ENCODE results near the gene SYTL2. TPM values are rescaled to one million over a fixed set of nuclear protein-coding genes. Genes with fewer than 3 reads are reported as not detected.

Gene SYTL2
- total and polyA plus RNA-seq, 9 donors = 4.2 to 26.1 (median 8.2) TPM

GRCh38 chr11:85685820-85686459 lies 125.0 kb downstream of the SYTL2 start, which contains the start of gene CCDC89:
TSS of gene CCDC89 (minus strand) at chr11:85686195. CDS start at chr11:85686130, 65 bp downstream.
- peak; percentile 79 to 87 (median 85) for DNase-seq
- H3K4me3 ChIP-seq = peak within 1 kb of the TSS; percentile 45
- no peaks in the 10 kb centered on the region for H3K36me3 ChIP-seq
- H3K4me1 ChIP-seq (ENCODE audit: insufficient read depth) = peaks cover 1% of the 10 kb centered on the region
- no peaks in the 10 kb centered on the region for H3K9me3 ChIP-seq
- intact Hi-C loops (cut with DNase I) = no loop called here
- TF ChIP-seq CTCF (IDR thresholded peaks at IDR 0.05) (no peak), POLR2A (IDR thresholded peaks at IDR 0.05) (peak; percentile 14), EP300 (IDR thresholded peaks at IDR 0.05) (no peak)
- peak within 1 kb of the TSS; percentile 7 to 76 for H3K27ac ChIP-seq
- WGBS, 3 donors = 4 to 6% (median 4%) methylated on average over 13 of the region's 13 CpGs
- H3K27me3 ChIP-seq = no peaks in the 10 kb centered on the region

GRCh38 chr11:85685125-85685819 lies 125.7 kb downstream of the SYTL2 start:
- peaks cover 3% of the 10 kb centered on the region for H3K4me1 ChIP-seq (ENCODE audit: insufficient read depth)
- 7 to 12% (median 11%) methylated on average over 15 of the region's 15 CpGs for WGBS, 3 donors
- H3K27ac ChIP-seq = peak overlapping the region; percentile 0 to 76
- intact Hi-C loops (cut with DNase I) = no loop called here
- no peaks in the 10 kb centered on the region for H3K9me3 ChIP-seq
- DNase-seq = peak; percentile 39 to 71 (median 51)
- TF ChIP-seq CTCF (IDR thresholded peaks at IDR 0.05) = no peak
- TF ChIP-seq EP300 (IDR thresholded peaks at IDR 0.05) = no peak
- TF ChIP-seq POLR2A (IDR thresholded peaks at IDR 0.05) = no peak
- H3K27me3 ChIP-seq = no peaks in the 10 kb centered on the region
- peak overlapping the region; percentile 45 for H3K4me3 ChIP-seq
- no peaks in the 10 kb centered on the region for H3K36me3 ChIP-seq

GRCh38 chr11:85682330-85683305 lies 128.3 kb downstream of the SYTL2 start:
- Histone ChIP-seq H3K27ac (peak overlapping the region in 1 of 2 donors; percentile 4), H3K36me3 (no peaks in the 10 kb centered on the region), H3K4me1 (ENCODE audit: insufficient read depth) (peaks cover 3% of the 10 kb centered on the region), H3K27me3 (no peaks in the 10 kb centered on the region), H3K4me3 (peak overlapping the region; percentile 56), H3K9me3 (no peaks in the 10 kb centered on the region)
- TF ChIP-seq EP300 (IDR thresholded peaks at IDR 0.05) = no peak
- TF ChIP-seq POLR2A (IDR thresholded peaks at IDR 0.05) = peak; percentile 33
- intact Hi-C loops (cut with DNase I) = no loop called here
- WGBS, 3 donors = 22 to 45% (median 32%) methylated on average over 43 of the region's 43 CpGs
- DNase-seq = peak; percentile 76 to 87 (median 83)

- H3K36me3 ChIP-seq = no peaks in the 10 kb centered on the region
- no peak overlapping the region for H3K27ac ChIP-seq
- intact Hi-C loops (cut with DNase I) = no loop called here
- no peaks in the 10 kb centered on the region for H3K9me3 ChIP-seq
- H3K27me3 ChIP-seq = no peaks in the 10 kb centered on the region
- TF ChIP-seq CTCF (IDR thresholded peaks at IDR 0.05) (no peak), POLR2A (IDR thresholded peaks at IDR 0.05) (no peak), EP300 (IDR thresholded peaks at IDR 0.05) (no peak)
- WGBS, 3 donors = 60 to 88% (median 82%) methylated on average over 1 of the region's 1 CpG
- DNase-seq = no peak
- H3K4me3 ChIP-seq = no peak overlapping the region
- H3K4me1 ChIP-seq (ENCODE audit: insufficient read depth) = peaks cover 3% of the 10 kb centered on the region
These were observed 130.0 kb downstream of the SYTL2 start for GRCh38 chr11:85680897-85681296.

All from ovary (tissue), 9 donors.